Transverse colon (tissue), 3 donors: Measurements from ENCODE around the gene CCNY.

ENCODE experiments used
- CTCF ChIP-seq, 5 experiments: fragments of 200-600 bp in 3 of 5; fragments of 450-650 bp in 2 of 5; sonication (generic) in 3 of 5; IDR thresholded peaks; 1 replicate in 2 of 5; 2 replicates in 3 of 5; pipeline ENCODE4 v1.5.1; 2016 to 2017; ENCODE audit warnings: antibody characterized with exemption in 5 of 5, inconsistent platforms in 3 of 5, mild to moderate bottlenecking in 2 of 5, moderate library complexity in 1 of 5
- POLR2A ChIP-seq: fragments of 450-650 bp; IDR thresholded peaks from one replicate; pipeline ENCODE4 v1.6.1; 2016; ENCODE audit warnings: antibody characterized with exemption, mild to moderate bottlenecking, moderate library complexity

- TF ChIP-seq CTCF (IDR thresholded peaks at IDR 0.05) (no peak), POLR2A (no peak)
Observed at GRCh38 chr10:35379226-35380137, 43.2 kb downstream of the CCNY start.
